H1 (cell line): Measurements from ENCODE around the gene SPTLC3. TPM values are rescaled to one million over a fixed set of nuclear protein-coding genes. Genes with fewer than 3 reads are reported as not detected.

ENCODE experiments used
- CTCF ChIA-PET: fragments of 300-600 bp; sonication (Branson Sonifier 250); formaldehyde crosslinking; loops from one replicate; lab custom pipeline; 2021; ENCODE audit not compliant: partially characterized antibody; lab: Charles Lee
- POLR2A ChIA-PET: fragments of 300-600 bp; sonication (Branson Sonifier 250); formaldehyde crosslinking; loops from one replicate; lab custom pipeline; 2021; ENCODE audit warnings: inconsistent platforms; ENCODE audit not compliant: partially characterized antibody; lab: Charles Lee
- DNase-seq, 2 experiments: peaks; one replicate each; pipeline versions ENCODE4 v3.0.0 to v3.0.0-alpha.2; 2010 to 2022; ENCODE audit warnings: low spot score in 2 of 2, low read depth in 1 of 2, mixed read lengths in 1 of 2
- FAIRE-seq: peaks from 2 replicates; lab custom pipeline; 2011; peaks lifted over from hg19 to GRCh38; lab: Jason Lieb, UNC
- H2AFZ ChIP-seq: 2 replicates; pipeline ENCODE4 v1.8.1; 2012; ENCODE audit warnings: low read length, inconsistent platforms
- H2AK5ac ChIP-seq: 2 replicates; pipeline ENCODE4 v1.6.1; 2013; ENCODE audit warnings: low read depth, low read length
- H2BK120ac ChIP-seq: replicated peaks from 2 replicates; pipeline ENCODE3; 2013; ENCODE audit warnings: low read depth, low read length, inconsistent platforms
- H2BK12ac ChIP-seq: 2 replicates; pipeline ENCODE4 v1.6.1; 2013; ENCODE audit warnings: low read depth, low read length
- H2BK15ac ChIP-seq: 2 replicates; pipeline ENCODE4 v1.6.1; 2013; ENCODE audit warnings: low read length
- H2BK20ac ChIP-seq: 2 replicates; pipeline ENCODE4 v1.6.1; 2013; ENCODE audit warnings: low read length
- H2BK5ac ChIP-seq: 2 replicates; pipeline ENCODE4 v1.6.1; 2013; ENCODE audit warnings: low read depth, low read length
- H3K14ac ChIP-seq: 2 replicates; pipeline ENCODE4 v1.6.1; 2013; ENCODE audit warnings: inconsistent platforms; ENCODE audit not compliant: insufficient read length
- H3K18ac ChIP-seq: 2 replicates; pipeline ENCODE4 v1.6.1; 2013; ENCODE audit warnings: low read length; ENCODE audit errors: extremely low read depth
- H3K23ac ChIP-seq: 2 replicates; pipeline ENCODE4 v1.6.1; 2013; ENCODE audit warnings: inconsistent platforms; ENCODE audit not compliant: insufficient read length
- H3K23me2 ChIP-seq: 2 replicates; pipeline ENCODE4 v1.6.1; 2013; ENCODE audit warnings: low read depth, low read length
- H3K27ac ChIP-seq: 2 replicates; pipeline ENCODE4 v1.6.1; 2011; ENCODE audit warnings: low read depth, low read length, inconsistent platforms
- H3K27me3 ChIP-seq, 4 experiments: replicated peaks in 1 of 4; 1 replicate in 1 of 4; 2 replicates in 3 of 4; pipeline versions ENCODE4 v1.6.1 to v1.8.1; 2011 to 2013; ENCODE audit warnings: low read length in 3 of 4, mild to moderate bottlenecking in 3 of 4, inconsistent platforms in 2 of 4, mixed read lengths in 2 of 4, moderate library complexity in 1 of 4; ENCODE audit not compliant: control insufficient read depth in 3 of 4, insufficient read depth in 3 of 4; ENCODE audit errors: extremely low read depth in 1 of 4
- H3K36me3 ChIP-seq, 4 experiments: 2 replicates each; pipeline versions ENCODE4 v1.6.1 to v1.8.1; 2011 to 2013; ENCODE audit warnings: mild to moderate bottlenecking in 4 of 4, low read length in 3 of 4, moderate library complexity in 2 of 4, control low read depth in 1 of 4, inconsistent platforms in 1 of 4; ENCODE audit not compliant: insufficient read depth in 4 of 4, control insufficient read depth in 2 of 4
- H3K4ac ChIP-seq: replicated peaks from 2 replicates; pipeline ENCODE3; 2013; ENCODE audit warnings: low read length, low read depth, mixed read lengths, inconsistent platforms; ENCODE audit not compliant: insufficient read length
- H3K4me1 ChIP-seq, 4 experiments: replicated peaks in 1 of 4; 1 replicate in 1 of 4; 2 replicates in 3 of 4; pipeline versions ENCODE4 v1.6.1 to v1.8.1; 2011 to 2013; ENCODE audit warnings: low read length in 3 of 4, inconsistent platforms in 2 of 4, mixed read lengths in 1 of 4; ENCODE audit not compliant: insufficient read depth in 4 of 4, control insufficient read depth in 3 of 4
- H3K4me2 ChIP-seq, 2 experiments: 2 replicates each; pipeline versions ENCODE4 v1.6.1 to v1.8.1; 2011 to 2013; ENCODE audit warnings: low read depth in 2 of 2, low read length in 2 of 2, control low read depth in 1 of 2, inconsistent platforms in 1 of 2, mild to moderate bottlenecking in 1 of 2; ENCODE audit not compliant: insufficient read depth in 1 of 2
- H3K4me3 ChIP-seq, 4 experiments: fragments of 200-600, 300-600 bp in 1 of 4; sonication (generic), shearing (Covaris generic), sonication (Bioruptor Twin) in 1 of 4; 2 replicates each; pipeline versions ENCODE4 v1.5.1 to v1.8.1; 2011 to 2016; ENCODE audit warnings: low read length in 4 of 4, low read depth in 3 of 4, control low read depth in 2 of 4, inconsistent platforms in 2 of 4, mild to moderate bottlenecking in 2 of 4, mixed read lengths in 1 of 4, moderate library complexity in 1 of 4; ENCODE audit not compliant: insufficient read depth in 2 of 4; ENCODE audit errors: extremely low read depth in 1 of 4
- H3K56ac ChIP-seq: replicated peaks from 2 replicates; pipeline ENCODE3; 2013; ENCODE audit warnings: low read depth, mild to moderate bottlenecking, mixed read lengths, low read length, inconsistent platforms; ENCODE audit not compliant: insufficient read length
- H3K79me1 ChIP-seq: 2 replicates; pipeline ENCODE4 v1.6.1; 2013; ENCODE audit warnings: low read depth, low read length, control low read depth
- H3K79me2 ChIP-seq, 2 experiments: 2 replicates each; pipeline versions ENCODE4 v1.6.1 to v1.8.1; 2012 to 2013; ENCODE audit warnings: low read length in 2 of 2, mild to moderate bottlenecking in 2 of 2, inconsistent platforms in 1 of 2; ENCODE audit not compliant: insufficient read depth in 2 of 2, control insufficient read depth in 1 of 2
- H3K9ac ChIP-seq, 4 experiments: replicated peaks in 1 of 4; 1 replicate in 1 of 4; 2 replicates in 3 of 4; pipeline versions ENCODE4 v1.6.1 to v1.8.1; 2011 to 2013; ENCODE audit warnings: low read depth in 3 of 4, low read length in 3 of 4, control low read depth in 2 of 4, mild to moderate bottlenecking in 2 of 4, moderate library complexity in 2 of 4, inconsistent platforms in 1 of 4; ENCODE audit errors: extremely low read depth in 1 of 4
- H3K9me3 ChIP-seq, 2 experiments: 2 replicates each; pipeline versions ENCODE4 v1.6.1 to v1.8.1; 2012 to 2013; ENCODE audit warnings: mild to moderate bottlenecking in 2 of 2, moderate library complexity in 2 of 2, control low read depth in 1 of 2, inconsistent platforms in 1 of 2, low read depth in 1 of 2, low read length in 1 of 2, mixed read lengths in 1 of 2; ENCODE audit not compliant: insufficient read depth in 2 of 2
- H4K20me1 ChIP-seq, 2 experiments: replicated peaks in 1 of 2; 2 replicates each; pipeline versions ENCODE3 to v1.8.1; 2011 to 2013; ENCODE audit warnings: inconsistent platforms in 2 of 2, low read length in 2 of 2, mild to moderate bottlenecking in 1 of 2; ENCODE audit not compliant: insufficient read depth in 2 of 2, control insufficient read depth in 1 of 2
- H4K5ac ChIP-seq: 2 replicates; pipeline ENCODE4 v1.6.1; 2013; ENCODE audit warnings: low read length, low read depth, mixed read lengths, inconsistent platforms; ENCODE audit not compliant: insufficient read length
- H4K8ac ChIP-seq: 2 replicates; pipeline ENCODE4 v1.8.0; 2013; ENCODE audit warnings: mild to moderate bottlenecking, moderate library complexity, low read length, inconsistent platforms; ENCODE audit not compliant: insufficient read depth; ENCODE audit errors: extremely low read depth
- H4K91ac ChIP-seq: replicated peaks from 2 replicates; pipeline ENCODE3; 2013; ENCODE audit warnings: low read length, mixed read lengths, inconsistent platforms; ENCODE audit not compliant: insufficient read length
- ASH2L ChIP-seq: fragments of 200-600, 300-600 bp; sonication (generic); IDR thresholded peaks from one replicate; pipeline ENCODE4 v1.7.1; 2017; ENCODE audit warnings: low read length
- CEBPB ChIP-seq: IDR thresholded peaks from 2 replicates; pipeline ENCODE4 v1.6.1; 2012; ENCODE audit warnings: low read depth, low read length
- GTF2F1 ChIP-seq: IDR thresholded peaks from 2 replicates; pipeline ENCODE4 v1.6.1; 2012; ENCODE audit warnings: low read depth, low read length, improper control_type of control experiment, borderline replicate concordance
- MAFK ChIP-seq: IDR thresholded peaks from 2 replicates; pipeline ENCODE4 v1.6.1; 2012; ENCODE audit warnings: low read depth, mild to moderate bottlenecking, improper control_type of control experiment, low read length
- POU5F1 ChIP-seq: IDR thresholded peaks from 2 replicates; pipeline ENCODE4 v1.6.1; 2011; ENCODE audit warnings: low read depth, mild to moderate bottlenecking, low read length, moderate library complexity
- SAP30 ChIP-seq: fragments of 300-600 bp; sonication (generic); IDR thresholded peaks from 2 replicates; pipeline ENCODE4 v1.7.1; 2012; ENCODE audit warnings: low read length, moderate library complexity, mild to moderate bottlenecking, inconsistent platforms; ENCODE audit not compliant: insufficient read depth, insufficient replicate concordance
- WGBS, 2 experiments: shearing (Covaris generic) in 1 of 2; methylation state at CpG; one replicate each; pipeline versions ENCODE4 v1.1.6 to v1.1.7; 2013 to 2015; ENCODE audit warnings: low lambda C conversion rate in 2 of 2, mixed read lengths in 2 of 2, inconsistent platforms in 1 of 2, low coverage in 1 of 2, missing lambda C conversion rate in 1 of 2; ENCODE audit not compliant: insufficient replicate concordance in 2 of 2, insufficient coverage in 1 of 2, insufficient read length in 1 of 2; ENCODE audit errors: extremely low coverage in 1 of 2, missing lambda C conversion rate in 1 of 2; 5-methylcytosine and 5-hydroxymethylcytosine counted together
- polyA plus RNA-seq, 7 experiments: library from polyadenylated mRNA; depleted of rRNA in 3 of 7; stranded (reverse) in 5 of 7; unstranded in 2 of 7; fragments of >200 nt in 5 of 7; fragments of 200-250 nt in 2 of 7; gene quantifications; 1 replicate in 5 of 7; 2 replicates in 1 of 7; 4 replicates in 1 of 7; pipeline versions ENCODE4 v1.2.1 to v1.2.3, GENCODE V29; 2011 to 2013; ENCODE audit warnings: missing spikeins in 2 of 7, mixed read lengths in 2 of 7
- total RNA-seq: library from RNA; stranded (reverse); fragmentation: NEBNext Ultra II Directional; extraction: Animal tissue kit (Norgen Biotek cat#: 25700); gene quantifications from 2 replicates; pipeline ENCODE4 v1.2.1, GENCODE V29; 2021

SPTLC3 gene
- total and polyA plus RNA-seq, 2 of the 8 experiments (the other 6 are each of a cell fraction or from before 2014, with no cell fraction given): 0.23 to 0.82 TPM

- no peak overlapping the region for H3K23ac ChIP-seq
- CTCF ChIA-PET: no interaction called here
- no peak overlapping the region for H3K14ac ChIP-seq
- H2BK15ac ChIP-seq: no peak overlapping the region
- H3K4me2 ChIP-seq: no peak overlapping the region
- no peaks in the 10 kb centered on the region for H4K20me1 ChIP-seq
- H3K27me3 ChIP-seq: no peaks in the 10 kb centered on the region
- FAIRE-seq (no peak), DNase-seq (no peak)
- H2BK120ac ChIP-seq: no peak overlapping the region
- no peak overlapping the region for H3K4ac ChIP-seq
- WGBS, 2 experiments: 86% methylated on average over 1 of the region's 1 CpG; no CpG with 5 or more reads in 1 of the 2 experiments
- H3K9me3 ChIP-seq: no peaks in the 10 kb centered on the region
- no peak overlapping the region for H2BK20ac ChIP-seq
- no peak overlapping the region for H2AFZ ChIP-seq
- H3K79me2 ChIP-seq: no peaks in the 10 kb centered on the region
- no peak overlapping the region for H3K27ac ChIP-seq
- no peak overlapping the region for H2AK5ac ChIP-seq
- H3K18ac ChIP-seq: no peak overlapping the region
- no peak overlapping the region for H4K91ac ChIP-seq
- no peaks in the 10 kb centered on the region for H3K36me3 ChIP-seq
- H3K9ac ChIP-seq: no peak overlapping the region
- no peak overlapping the region for H3K56ac ChIP-seq
- H4K5ac ChIP-seq: no peak overlapping the region
- H3K4me1 ChIP-seq: no peaks in the 10 kb centered on the region
- H3K4me3 ChIP-seq: no peak overlapping the region
- H2BK5ac ChIP-seq: no peak overlapping the region
- H3K79me1 ChIP-seq: no peaks in the 10 kb centered on the region
- POLR2A ChIA-PET: no interaction called here
- no peak overlapping the region for H4K8ac ChIP-seq
- H2BK12ac ChIP-seq: no peak overlapping the region
- H3K23me2 ChIP-seq: no peaks in the 10 kb centered on the region
- no peak for TF ChIP-seq POU5F1
- TF ChIP-seq SAP30: no peak
- TF ChIP-seq GTF2F1: no peak
- no peak for TF ChIP-seq MAFK
- no peak for TF ChIP-seq CEBPB
- no peak for TF ChIP-seq ASH2L
Measured at GRCh38 chr20:13089950-13090469, 81.2 kb downstream of the SPTLC3 start.
